HG03025 (cell line): Measurements from ENCODE around the gene RUNDC1.

ENCODE experiments used
- ATAC-seq: cut with Tn5 transposase; IDR thresholded peaks from one replicate; pipeline ENCODE4 v1.9.1; 2021; ENCODE audit warnings: mild to moderate bottlenecking, moderate library complexity; ENCODE audit not compliant: unreplicated experiment, low FRiP score

The RUNDC1 gene

GRCh38 chr17:43016216-43016615, 35.9 kb downstream of the RUNDC1 start:
- no peak for ATAC-seq

- no peak for ATAC-seq
Measured at GRCh38 chr17:43018008-43018853, 37.9 kb downstream of the RUNDC1 start.

- ATAC-seq = no peak
Measured at GRCh38 chr17:43018932-43019331, 38.6 kb downstream of the RUNDC1 start.

GRCh38 chr17:43019418-43019817, 39.1 kb downstream of the RUNDC1 start:
- no peak for ATAC-seq

GRCh38 chr17:43020030-43020621, 39.8 kb downstream of the RUNDC1 start:
- ATAC-seq = no peak

GRCh38 chr17:43020789-43021740, 40.7 kb downstream of the RUNDC1 start:
- ATAC-seq = no peak

GRCh38 chr17:43021741-43022512, 41.6 kb downstream of the RUNDC1 start, which contains the start of gene VAT1:
Gene VAT1 (minus strand): TSS chr17:43022385. CDS start chr17:43022322, 63 bp downstream.
- no peak for ATAC-seq

GRCh38 chr17:43024407-43025289, 44.3 kb downstream of the RUNDC1 start, which contains the start of gene RND2:
Gene RND2 (plus strand): TSS chr17:43025231. CDS start chr17:43025348, 117 bp downstream.
- ATAC-seq = no peak

GRCh38 chr17:43025290-43025657, 44.9 kb downstream of the RUNDC1 start:
- no peak for ATAC-seq

GRCh38 chr17:43025766-43026537, 45.6 kb downstream of the RUNDC1 start:
- ATAC-seq = no peak

GRCh38 chr17:43026595-43026994, 46.2 kb downstream of the RUNDC1 start:
- ATAC-seq = no peak

- ATAC-seq = no peak
Measured at GRCh38 chr17:43027091-43028032, 47.0 kb downstream of the RUNDC1 start.

- ATAC-seq = no peak
Measured at GRCh38 chr17:43028221-43028861, 48.0 kb downstream of the RUNDC1 start.

- no peak for ATAC-seq
Measured at GRCh38 chr17:43030137-43030767, 49.9 kb downstream of the RUNDC1 start.

- ATAC-seq = no peak
Measured at GRCh38 chr17:43031666-43032065, 51.3 kb downstream of the RUNDC1 start.
